WTC11 (cell line): ENCODE measurements around the gene NACC2.

Experiments
- CBFB ChIP-seq: sonication (generic); formaldehyde crosslinking; IDR thresholded peaks from 2 replicates; pipeline ENCODE4 v1.8.1; 2022; ENCODE audit warnings: mild to moderate bottlenecking, low read depth, missing genetic modification reagents
- CTCF ChIP-seq: fragments of 200-600 bp; IDR thresholded peaks from 2 replicates; pipeline ENCODE4 v1.8.0; 2022; ENCODE audit warnings: antibody characterized with exemption
- FOXJ3 ChIP-seq: sonication (generic); formaldehyde crosslinking; IDR thresholded peaks from 2 replicates; pipeline ENCODE4 v1.9.0; 2021; ENCODE audit warnings: missing genetic modification reagents, mild to moderate bottlenecking, borderline replicate concordance
- FOXP1 ChIP-seq: sonication (generic); formaldehyde crosslinking; IDR thresholded peaks from 2 replicates; pipeline ENCODE4 v1.8.0; 2022; ENCODE audit warnings: missing genetic modification reagents, mild to moderate bottlenecking, moderate library complexity, borderline replicate concordance
- MAX ChIP-seq: sonication (generic); formaldehyde crosslinking; IDR thresholded peaks from 2 replicates; pipeline ENCODE4 v1.8.0; 2022; ENCODE audit warnings: mild to moderate bottlenecking, missing genetic modification reagents
- NFYB ChIP-seq: sonication (generic); formaldehyde crosslinking; conservative IDR thresholded peaks from 2 replicates; pipeline ENCODE4 v1.8.0; 2022; ENCODE audit warnings: low read depth, missing genetic modification reagents
- NR3C1 ChIP-seq: sonication (generic); formaldehyde crosslinking; conservative IDR thresholded peaks from 2 replicates; pipeline ENCODE4 v1.8.1; 2023; ENCODE audit warnings: low read depth, mild to moderate bottlenecking, missing genetic modification reagents
- PRDM15 ChIP-seq: sonication (generic); formaldehyde crosslinking; IDR thresholded peaks from 2 replicates; pipeline ENCODE4 v1.8.0; 2022; ENCODE audit warnings: missing genetic modification reagents
- SMAD3 ChIP-seq: sonication (generic); formaldehyde crosslinking; IDR thresholded peaks from 2 replicates; pipeline ENCODE4 v1.8.0; 2022; ENCODE audit warnings: missing genetic modification reagents, mild to moderate bottlenecking, borderline replicate concordance
- SMAD4 ChIP-seq: sonication (generic); formaldehyde crosslinking; IDR thresholded peaks from 2 replicates; pipeline ENCODE4 v1.8.0; 2022; ENCODE audit warnings: mild to moderate bottlenecking, missing genetic modification reagents
- TEAD4 ChIP-seq: sonication (generic); formaldehyde crosslinking; IDR thresholded peaks from 2 replicates; pipeline ENCODE4 v1.8.0; 2022; ENCODE audit warnings: mild to moderate bottlenecking, missing genetic modification reagents
- TP53 ChIP-seq: sonication (generic); formaldehyde crosslinking; IDR thresholded peaks from 2 replicates; pipeline ENCODE4 v1.8.1; 2023; ENCODE audit warnings: mild to moderate bottlenecking, missing genetic modification reagents
- ZNF396 ChIP-seq: fragments of 250-450 bp; sonication (Bioruptor Pico); IDR thresholded peaks from 2 replicates; pipeline ENCODE4 v1.8.0; 2021; ENCODE audit warnings: mild to moderate bottlenecking, moderate library complexity, borderline replicate concordance
- ZNF512 ChIP-seq: sonication (generic); formaldehyde crosslinking; IDR thresholded peaks from 2 replicates; pipeline ENCODE4 v1.8.1; 2022; ENCODE audit warnings: missing genetic modification reagents, borderline replicate concordance

- TF ChIP-seq NR3C1 (CRISPR knock-in tag) (no peak), CTCF (no peak), TEAD4 (no peak), SMAD3 (no peak), MAX (CRISPR knock-in tag) (no peak), NFYB (no peak), ZNF512 (CRISPR knock-in tag) (no peak), SMAD4 (no peak), FOXJ3 (CRISPR knock-in tag) (no peak), FOXP1 (CRISPR knock-in tag) (no peak), ZNF396 (no peak), TP53 (CRISPR knock-in tag) (no peak), CBFB (CRISPR knock-in tag) (no peak), PRDM15 (CRISPR knock-in tag) (no peak)
These were observed 26.7 kb upstream of the NACC2 start for GRCh38 chr9:136121801-136122200.
